ENCODE measurements around the gene OR2G6.
"Not testable (repeated sequence)": the region's sequence is repeated elsewhere in the genome, so short reads cannot be mapped to it uniquely, and the experiment has no call there.

DNA sequence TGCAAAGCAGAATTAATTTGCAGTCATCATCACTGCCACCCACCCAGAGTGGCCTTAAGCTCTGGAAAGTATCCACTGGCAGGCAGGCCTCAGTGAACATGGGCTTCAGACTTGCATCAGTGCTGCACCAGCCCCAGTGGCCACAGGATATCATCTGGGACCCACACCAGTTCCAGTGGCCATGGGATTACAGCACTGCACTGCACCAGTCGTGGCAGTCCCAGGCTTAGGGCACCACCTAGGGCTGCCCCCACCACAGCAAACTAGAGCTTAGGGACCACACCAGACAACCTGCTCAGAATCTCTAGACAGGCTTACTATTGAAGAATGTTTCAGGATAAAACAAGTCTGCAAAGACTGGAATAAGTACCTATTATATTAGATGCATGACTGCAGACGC lies 39.5 kb downstream of the OR2G6 start:
- TF ChIP-seq CTCF (IDR thresholded peaks at IDR 0.05; ENCODE audit: low read length); EZH2 (IDR thresholded peaks at IDR 0.05; ENCODE audit: borderline replicate concordance, low read length): not testable (repeated sequence)

All from OCI-LY1 (cell line).